A549 (cell line): Measurements from ENCODE around the gene DENND2D. TPM values are rescaled to one million over a fixed set of nuclear protein-coding genes. Genes with fewer than 3 reads are reported as not detected.

Source experiments
- ATAC-seq, 2 experiments: fragments of 200-7000 bp in 1 of 2; fragments of >200 bp in 1 of 2; cut with Nextera tagmentation in 1 of 2; cut with Tn5 transposase in 1 of 2; 3 replicates each; pipeline versions ENCODE4 v1.8.0 to v1.9.1; 2018 to 2020; ENCODE audit warnings: mild to moderate bottlenecking in 1 of 2, moderate library complexity in 1 of 2
- CTCF ChIA-PET: fragments of 300-600 bp; sonication (Branson Sonifier 250); formaldehyde crosslinking; extraction: SDS; loops from one replicate; lab custom pipeline; 2021; ENCODE audit warnings: antibody characterized with exemption, inconsistent platforms; lab: Yijun Ruan, JAX
- POLR2A ChIA-PET: fragments of 350-600 bp; formaldehyde crosslinking; extraction: SDS; loops from one replicate; lab custom pipeline; 2021; ENCODE audit warnings: antibody characterized with exemption, inconsistent platforms; lab: Yijun Ruan, JAX
- DNase-seq, 2 experiments: peaks; one replicate each; pipeline versions ENCODE4 v3.0.0 to v3.0.0-alpha.2; 2011 to 2016; ENCODE audit warnings: low read depth in 1 of 2, low spot score in 1 of 2
- FAIRE-seq: peaks from 2 replicates; lab custom pipeline; 2011; peaks lifted over from hg19 to GRCh38; lab: Jason Lieb, UNC
- H3K27ac ChIP-seq, 2 experiments: fragments of >200 bp; sonication (Bioruptor Twin); formaldehyde crosslinking; 3 replicates each; pipeline ENCODE4 v1.5.1; 2016 to 2017
- H3K4me1 ChIP-seq: fragments of >200 bp; sonication (Bioruptor Twin); formaldehyde crosslinking; 3 replicates; pipeline ENCODE4 v1.6.1; 2016
- H3K4me2 ChIP-seq: fragments of >200 bp; sonication (Bioruptor Twin); formaldehyde crosslinking; 3 replicates; pipeline ENCODE4 v1.6.1; 2016
- H3K4me3 ChIP-seq: fragments of >200 bp; sonication (Bioruptor Twin); formaldehyde crosslinking; 3 replicates; pipeline ENCODE4 v1.5.1; 2016
- H3K9me3 ChIP-seq: fragments of >200 bp; sonication (Bioruptor Twin); formaldehyde crosslinking; 3 replicates; pipeline ENCODE4 v1.6.1; 2016
- CHD4 ChIP-seq: fragments of 200-600 bp; sonication (generic); IDR thresholded peaks from 2 replicates; pipeline ENCODE4 v1.6.1; 2016; ENCODE audit warnings: antibody characterized with exemption, mild to moderate bottlenecking, borderline replicate concordance
- EHMT2 ChIP-seq: fragments of 200-600 bp; sonication (generic); IDR thresholded peaks from 2 replicates; pipeline ENCODE4 v1.6.1; 2016; ENCODE audit warnings: antibody characterized with exemption, low read depth, mild to moderate bottlenecking, moderate library complexity
- ELK1 ChIP-seq: fragments of 150-350 bp; IDR thresholded peaks from 2 replicates; pipeline ENCODE4 v1.6.1; 2014; ENCODE audit warnings: low read depth, mild to moderate bottlenecking, low read length
- ESRRA ChIP-seq: fragments of 150-350 bp; IDR thresholded peaks from 2 replicates; pipeline ENCODE4 v1.6.1; 2014; ENCODE audit warnings: mild to moderate bottlenecking, low read length, borderline replicate concordance
- HOXA7 ChIP-seq: fragments of 250-450 bp; sonication (Bioruptor Pico); IDR thresholded peaks from 2 replicates; pipeline ENCODE4 v1.5.0; 2020; ENCODE audit warnings: mild to moderate bottlenecking, moderate library complexity
- HOXB13 ChIP-seq: fragments of 250-450 bp; sonication (Bioruptor Pico); IDR thresholded peaks from 2 replicates; pipeline ENCODE4 v1.5.0; 2020; ENCODE audit warnings: low read depth, mild to moderate bottlenecking, moderate library complexity
- HOXB5 ChIP-seq: fragments of 250-450 bp; sonication (Bioruptor Pico); IDR thresholded peaks from 2 replicates; pipeline ENCODE4 v1.5.0; 2020; ENCODE audit warnings: mild to moderate bottlenecking, moderate library complexity
- JUNB ChIP-seq: fragments of >200 bp; sonication (Bioruptor Twin); formaldehyde crosslinking; IDR thresholded peaks from 2 replicates; pipeline ENCODE4 v1.6.1; 2016
- KDM1A ChIP-seq: fragments of 200-600 bp; sonication (generic); IDR thresholded peaks from 2 replicates; pipeline ENCODE4 v1.6.1; 2016; ENCODE audit warnings: low read depth, mild to moderate bottlenecking
- KDM5A ChIP-seq: fragments of 200-600 bp; sonication (generic); IDR thresholded peaks from 2 replicates; pipeline ENCODE4 v1.6.1; 2016; ENCODE audit warnings: antibody characterized with exemption, mild to moderate bottlenecking
- MAFK ChIP-seq: fragments of 450-650 bp; IDR thresholded peaks from 2 replicates; pipeline ENCODE4 v1.6.1; 2014; ENCODE audit not compliant: partially characterized antibody
- MYC ChIP-seq: IDR thresholded peaks from 2 replicates; pipeline ENCODE4 v1.6.1; 2012; ENCODE audit warnings: mild to moderate bottlenecking, inconsistent platforms, low read length, improper control_type of control experiment, borderline replicate concordance
- NFE2L2 ChIP-seq: fragments of 150-350 bp; conservative IDR thresholded peaks from 2 replicates; pipeline ENCODE4 v1.6.1; 2014; ENCODE audit warnings: low read length
- NR3C1 ChIP-seq: fragments of >200 bp; sonication (Bioruptor Twin); formaldehyde crosslinking; IDR thresholded peaks from 3 replicates; pipeline ENCODE4 v1.6.1; 2017
- PHF8 ChIP-seq: fragments of 200-600 bp; sonication (generic); IDR thresholded peaks from 2 replicates; pipeline ENCODE4 v1.6.1; 2016; ENCODE audit warnings: low read depth, mild to moderate bottlenecking, antibody characterized with exemption, moderate library complexity, borderline replicate concordance
- POLR2A ChIP-seq: IDR thresholded peaks from 2 replicates; pipeline ENCODE4 v1.6.1; 2012; ENCODE audit warnings: mild to moderate bottlenecking, low read length
- SMC3 ChIP-seq: fragments of >200 bp; sonication (Bioruptor Twin); formaldehyde crosslinking; IDR thresholded peaks from 3 replicates; pipeline ENCODE4 v1.6.1; 2018; ENCODE audit warnings: inconsistent platforms
- TP53 ChIP-seq: fragments of 250-450 bp; sonication (Bioruptor Pico); IDR thresholded peaks from 2 replicates; pipeline ENCODE4 v1.5.0; 2021; ENCODE audit warnings: mild to moderate bottlenecking, moderate library complexity
- ZNF302 ChIP-seq: fragments of 250-450 bp; sonication (Bioruptor Pico); IDR thresholded peaks from 2 replicates; pipeline ENCODE4 v1.9.0; 2021; ENCODE audit warnings: inconsistent platforms, mild to moderate bottlenecking, moderate library complexity
- ZSCAN20 ChIP-seq: fragments of 250-450 bp; sonication (Bioruptor Pico); IDR thresholded peaks from 2 replicates; pipeline ENCODE4 v1.8.0; 2022; ENCODE audit warnings: mild to moderate bottlenecking, moderate library complexity
- WGBS: methylation state at CpG from one replicate; pipeline ENCODE4 v1.1.6; 2017; ENCODE audit errors: missing lambda C conversion rate; 5-methylcytosine and 5-hydroxymethylcytosine counted together
- polyA plus RNA-seq, 4 experiments: library from polyadenylated mRNA; depleted of rRNA in 3 of 4; stranded (reverse); fragments of >200 nt; fragmentation: RNase III in 1 of 4; extraction: RNeasy Plus Mini Kit Qiagen cat#74134 plus additional on column Dnase treatment in 1 of 4; gene quantifications; 2 replicates in 3 of 4; 3 replicates in 1 of 4; pipeline ENCODE4 v1.2.3, GENCODE V29; 2011 to 2017
- TF ChIP-seq, protein P1 (sequence below): fragments of 250-450 bp; sonication (Bioruptor Pico); IDR thresholded peaks from 2 replicates; pipeline ENCODE4 v1.5.0; 2021; ENCODE audit warnings: mild to moderate bottlenecking, moderate library complexity, borderline replicate concordance
- TF ChIP-seq, protein P2 (sequence below): IDR thresholded peaks from 2 replicates; pipeline ENCODE4 v1.6.1; 2012

DENND2D gene
- polyA plus RNA-seq, 2 of the 4 experiments (the other 2 are of a cell fraction): 1.7 to 3.4 TPM

DNA sequence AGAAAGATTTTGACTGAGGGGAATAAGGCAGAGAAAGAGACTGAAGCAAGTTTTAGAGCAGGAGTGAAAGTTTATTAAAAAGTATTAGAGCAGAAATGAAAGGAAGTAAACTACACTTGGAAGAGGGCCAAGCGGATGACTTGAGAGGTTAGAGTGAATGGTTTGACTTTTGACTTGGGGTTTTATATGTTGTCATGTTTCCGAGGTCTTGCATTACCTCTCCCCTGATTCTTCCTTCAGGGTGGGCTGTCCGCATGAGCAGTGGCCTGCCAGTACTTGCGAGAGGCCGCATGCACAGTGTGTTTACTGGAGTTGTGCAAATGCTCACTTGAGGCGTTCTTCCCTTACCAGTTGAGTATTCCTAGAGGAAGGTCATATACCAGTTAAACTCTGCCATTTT lies 13.0 kb upstream of the DENND2D start:
- Histone ChIP-seq H3K4me2 (no peak overlapping the region), H3K9me3 (no peaks in the 10 kb centered on the region), H3K27ac (no peak overlapping the region), H3K4me1 (no peaks in the 10 kb centered on the region), H3K4me3 (no peak overlapping the region)
- ATAC-seq: no peak
- WGBS: 88% methylated on average over 6 of the region's 6 CpGs
- POLR2A ChIA-PET: no interaction called here
- no peak for FAIRE-seq
- TF ChIP-seq KDM5A: no peak
- TF ChIP-seq ESRRA: no peak
- no peak for TF ChIP-seq NFE2L2
- TF ChIP-seq ZNF302 (CRISPR knock-in tag): no peak
- TF ChIP-seq ZSCAN20 (CRISPR knock-in tag): no peak
- no peak for TF ChIP-seq KDM1A
- TF ChIP-seq HOXA7 (CRISPR knock-in tag): no peak
- TF ChIP-seq, protein P1, sequence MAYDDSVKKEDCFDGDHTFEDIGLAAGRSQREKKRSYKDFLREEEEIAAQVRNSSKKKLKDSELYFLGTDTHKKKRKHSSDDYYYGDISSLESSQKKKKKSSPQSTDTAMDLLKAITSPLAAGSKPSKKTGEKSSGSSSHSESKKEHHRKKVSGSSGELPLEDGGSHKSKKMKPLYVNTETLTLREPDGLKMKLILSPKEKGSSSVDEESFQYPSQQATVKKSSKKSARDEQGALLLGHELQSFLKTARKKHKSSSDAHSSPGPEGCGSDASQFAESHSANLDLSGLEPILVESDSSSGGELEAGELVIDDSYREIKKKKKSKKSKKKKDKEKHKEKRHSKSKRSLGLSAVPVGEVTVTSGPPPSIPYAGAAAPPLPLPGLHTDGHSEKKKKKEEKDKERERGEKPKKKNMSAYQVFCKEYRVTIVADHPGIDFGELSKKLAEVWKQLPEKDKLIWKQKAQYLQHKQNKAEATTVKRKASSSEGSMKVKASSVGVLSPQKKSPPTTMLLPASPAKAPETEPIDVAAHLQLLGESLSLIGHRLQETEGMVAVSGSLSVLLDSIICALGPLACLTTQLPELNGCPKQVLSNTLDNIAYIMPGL (CRISPR knock-in tag): no peak
- no peak for TF ChIP-seq SMC3
- DNase-seq: no peak
- CTCF ChIA-PET: no interaction called here

DNA sequence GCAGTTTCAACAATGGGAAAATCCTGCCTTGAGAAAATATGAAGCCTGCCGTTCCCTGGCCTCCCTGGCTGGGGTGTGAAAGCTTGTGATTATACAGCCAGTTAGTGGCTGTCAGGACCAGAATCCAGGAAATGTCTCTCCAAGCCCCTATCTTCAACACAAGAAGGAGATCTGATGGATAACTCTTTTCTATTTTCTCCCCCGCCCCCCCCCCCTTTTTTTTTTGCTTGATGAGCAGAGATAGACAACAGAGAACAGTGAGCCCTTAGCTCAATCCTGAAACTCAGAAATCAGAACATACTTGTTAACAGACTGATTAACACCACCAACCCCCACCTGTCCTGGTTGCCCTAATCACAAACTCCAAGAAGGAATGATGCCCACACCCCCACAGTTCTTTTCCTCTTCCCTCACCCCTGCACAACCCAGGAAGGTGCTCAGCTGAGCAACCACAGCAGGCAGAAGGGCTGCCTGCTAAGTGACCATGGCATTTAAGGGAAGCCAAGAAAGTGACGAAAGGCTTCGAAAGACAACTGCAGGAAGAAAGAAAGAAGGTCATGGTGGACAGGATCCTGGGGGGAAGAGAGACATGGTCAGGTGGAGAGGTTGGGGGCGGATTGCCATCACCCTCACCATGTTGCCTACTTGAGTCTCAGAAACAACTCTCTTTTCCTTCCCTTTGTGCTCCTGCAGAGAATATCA lies 12.3 kb upstream of the DENND2D start:
- 73% methylated on average over 5 of the region's 5 CpGs for WGBS
- no peak overlapping the region for H3K4me2 ChIP-seq
- no peak for DNase-seq
- CTCF ChIA-PET: no interaction called here
- H3K4me1 ChIP-seq: no peaks in the 10 kb centered on the region
- FAIRE-seq: no peak
- no peak overlapping the region for H3K4me3 ChIP-seq
- no peaks in the 10 kb centered on the region for H3K9me3 ChIP-seq
- TF ChIP-seq KDM5A (no peak), TP53 (CRISPR knock-in tag) (no peak), NR3C1 (no peak), POLR2A (no peak), SMC3 (no peak), EHMT2 (no peak), MAFK (no peak)
- TF ChIP-seq, protein P2, sequence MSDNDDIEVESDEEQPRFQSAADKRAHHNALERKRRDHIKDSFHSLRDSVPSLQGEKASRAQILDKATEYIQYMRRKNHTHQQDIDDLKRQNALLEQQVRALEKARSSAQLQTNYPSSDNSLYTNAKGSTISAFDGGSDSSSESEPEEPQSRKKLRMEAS: no peak
- no peak overlapping the region for H3K27ac ChIP-seq
- POLR2A ChIA-PET: no interaction called here
- no peak for ATAC-seq

DNA sequence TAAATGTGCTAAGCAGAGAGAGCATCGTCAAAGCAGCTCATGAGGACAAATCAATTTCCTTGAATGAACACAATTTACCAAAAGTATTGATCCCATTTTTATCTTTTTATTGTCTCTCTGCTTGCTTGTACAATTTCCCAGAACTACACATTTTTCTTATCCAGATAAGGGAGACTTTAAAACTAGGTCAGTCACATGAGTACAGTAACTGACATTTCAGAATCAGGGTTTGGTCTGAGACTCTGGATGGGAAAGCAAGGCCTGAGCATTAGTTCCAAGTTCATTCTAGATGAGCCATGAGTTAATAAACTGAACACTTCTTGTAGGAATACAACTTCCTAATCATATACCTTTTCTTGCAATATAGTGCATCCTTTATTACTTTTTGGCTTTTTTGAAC lies 11.5 kb upstream of the DENND2D start:
- ATAC-seq: no peak
- ChIA-PET CTCF (no interaction called here), POLR2A (no interaction called here)
- no peak for TF ChIP-seq ELK1
- H3K4me1 ChIP-seq: no peaks in the 10 kb centered on the region
- no peak overlapping the region for H3K27ac ChIP-seq
- H3K4me2 ChIP-seq: no peak overlapping the region
- no peak for DNase-seq
- H3K9me3 ChIP-seq: no peaks in the 10 kb centered on the region
- no peak overlapping the region for H3K4me3 ChIP-seq
- FAIRE-seq: no peak
- WGBS: 94% methylated on average over 1 of the region's 1 CpG

- ATAC-seq (no peak), DNase-seq (no peak), FAIRE-seq (no peak)
- Histone ChIP-seq H3K9me3 (no peaks in the 10 kb centered on the region), H3K4me2 (no peak overlapping the region), H3K4me3 (no peak overlapping the region), H3K27ac (no peak overlapping the region), H3K4me1 (no peaks in the 10 kb centered on the region)
- no peak for TF ChIP-seq PHF8
- no peak for TF ChIP-seq TP53 (CRISPR knock-in tag)
- no peak for TF ChIP-seq CHD4
- TF ChIP-seq EHMT2: no peak
- no peak for TF ChIP-seq NFE2L2
- no peak for TF ChIP-seq MYC
- TF ChIP-seq HOXB5: no peak
- TF ChIP-seq HOXB13: no peak
- no peak for TF ChIP-seq NR3C1
- no peak for TF ChIP-seq JUNB
- ChIA-PET POLR2A (no interaction called here), CTCF (interaction anchor here (1.0 kb wide), 1 partner anchor 14 kb away, joined by 4 read pairs; no protein-coding TSS in a partner anchor)
- 43% methylated on average over 4 of the region's 4 CpGs for WGBS
These were observed 9.2 kb upstream of the DENND2D start for GRCh38 chr1:111209622-111210021.
